ENCODE results near the gene AHI1.

The AHI1 gene

GRCh38 chr6:135322427-135323201 is 174.9 kb downstream of the AHI1 start:
- DNase-seq (ENCODE audit: extremely low spot score): peak; percentile 39
- ChIA-PET CTCF (interaction anchor here (1.2 to 2.5 kb wide), 9 partner anchors 9 to 139 kb away, joined by 3 to 7 read pairs (median 5); no protein-coding TSS in a partner anchor), POLR2A (no interaction called here)
- TF ChIP-seq CTCF (IDR thresholded peaks at IDR 0.05; ENCODE audit: control extremely low read depth, extremely low read depth, low read depth, missing control alignments): no peak

GRCh38 chr6:135320721-135321621 is 176.6 kb downstream of the AHI1 start:
- CTCF ChIA-PET: interaction anchor here (0.9 to 2.5 kb wide), 6 partner anchors 9 to 31 kb away, joined by 3 to 7 read pairs (median 3); no protein-coding TSS in a partner anchor
- POLR2A ChIA-PET: no interaction called here
- no peak for TF ChIP-seq CTCF (IDR thresholded peaks at IDR 0.05; ENCODE audit: control extremely low read depth, extremely low read depth, low read depth, missing control alignments)
- no peak for DNase-seq (ENCODE audit: extremely low spot score)

- ChIA-PET CTCF (interaction anchor here (0.9 to 1.3 kb wide), 4 partner anchors 10 to 32 kb away, joined by 3 to 4 read pairs (median 3); no protein-coding TSS in a partner anchor), POLR2A (no interaction called here)
- TF ChIP-seq CTCF (IDR thresholded peaks at IDR 0.05; ENCODE audit: control extremely low read depth, extremely low read depth, low read depth, missing control alignments): no peak
- DNase-seq (ENCODE audit: extremely low spot score): no peak
Measured at GRCh38 chr6:135319819-135320218, 177.7 kb downstream of the AHI1 start.

GRCh38 chr6:135318738-135319469 is 178.6 kb downstream of the AHI1 start:
- ChIA-PET POLR2A (no interaction called here), CTCF (interaction anchor here (1.3 to 1.5 kb wide), 2 partner anchors 10 to 29 kb away, joined by 3 read pairs; no protein-coding TSS in a partner anchor)
- no peak for DNase-seq (ENCODE audit: extremely low spot score)
- no peak for TF ChIP-seq CTCF (IDR thresholded peaks at IDR 0.05; ENCODE audit: control extremely low read depth, extremely low read depth, low read depth, missing control alignments)

- peak; percentile 20 for DNase-seq (ENCODE audit: extremely low spot score)
- POLR2A ChIA-PET: no interaction called here
- CTCF ChIA-PET: interaction anchor here (0.8 to 1.4 kb wide), 5 partner anchors 14 to 108 kb away, joined by 3 to 4 read pairs (median 3); no protein-coding TSS in a partner anchor
- TF ChIP-seq CTCF (IDR thresholded peaks at IDR 0.05; ENCODE audit: control extremely low read depth, extremely low read depth, low read depth, missing control alignments): no peak
Measured at GRCh38 chr6:135314543-135314942, 183.0 kb downstream of the AHI1 start.
